Hepatocyte (in vitro differentiated cells): ENCODE results near the gene STK32C. TPM values are rescaled to one million over a fixed set of nuclear protein-coding genes. Genes with fewer than 3 reads are reported as not detected.

Source experiments
- DNase-seq: peaks from one replicate; pipeline ENCODE4 v3.0.0-alpha.2; 2016; ENCODE audit warnings: low spot score
- H2AFZ ChIP-seq: fragments of 200-600 bp; sonication (generic); 2 replicates; pipeline ENCODE4 v1.6.0; 2016; ENCODE audit warnings: antibody characterized with exemption, mild to moderate bottlenecking
- H3K27ac ChIP-seq: fragments of 200-600 bp; sonication (generic); 2 replicates; pipeline ENCODE4 v1.5.1; 2016; ENCODE audit warnings: mild to moderate bottlenecking
- H3K27me3 ChIP-seq: fragments of 200-600 bp; sonication (generic); 2 replicates; pipeline ENCODE4 v1.6.1; 2016
- H3K36me3 ChIP-seq: fragments of 200-600 bp; sonication (generic); replicated peaks from 2 replicates; pipeline ENCODE4 v1.5.1; 2016; ENCODE audit warnings: low read depth; ENCODE audit not compliant: insufficient read depth
- H3K4me1 ChIP-seq: fragments of 200-600 bp; sonication (generic); 2 replicates; pipeline ENCODE4 v1.5.1; 2016; ENCODE audit warnings: mild to moderate bottlenecking, moderate library complexity; ENCODE audit not compliant: insufficient read depth
- H3K4me2 ChIP-seq: fragments of 200-600 bp; sonication (generic); 2 replicates; pipeline ENCODE4 v1.6.0; 2016
- H3K4me3 ChIP-seq: fragments of 200-600 bp; sonication (generic); 2 replicates; pipeline ENCODE4 v1.5.1; 2016; ENCODE audit warnings: mild to moderate bottlenecking
- H3K79me2 ChIP-seq: fragments of 200-600 bp; sonication (generic); 2 replicates; pipeline ENCODE4 v1.6.0; 2017; ENCODE audit warnings: mild to moderate bottlenecking
- H3K9me2 ChIP-seq: fragments of 200-600 bp; sonication (generic); replicated peaks from 2 replicates; pipeline ENCODE4 v1.6.0; 2017; ENCODE audit warnings: mild to moderate bottlenecking; ENCODE audit not compliant: insufficient read depth
- H3K9me3 ChIP-seq: fragments of 200-600 bp; sonication (generic); 2 replicates; pipeline ENCODE4 v1.5.1; 2016; ENCODE audit warnings: low read depth, mild to moderate bottlenecking
- H4K20me1 ChIP-seq: fragments of 200-600 bp; sonication (generic); 2 replicates; pipeline ENCODE4 v1.6.0; 2016; ENCODE audit warnings: mild to moderate bottlenecking; ENCODE audit not compliant: insufficient read depth, poor library complexity, severe bottlenecking
- CTCF ChIP-seq: fragments of 200-600 bp; sonication (generic); IDR thresholded peaks from 2 replicates; pipeline ENCODE4 v1.5.1; 2016; ENCODE audit warnings: antibody characterized with exemption, mild to moderate bottlenecking; ENCODE audit not compliant: poor library complexity
- EZH2 ChIP-seq: fragments of 200-600 bp; sonication (generic); IDR thresholded peaks from 2 replicates; pipeline ENCODE4 v1.6.1; 2016; ENCODE audit warnings: antibody characterized with exemption, mild to moderate bottlenecking, borderline replicate concordance
- EZH2phosphoT487 ChIP-seq: fragments of 200-600 bp; sonication (generic); IDR thresholded peaks from one replicate; pipeline ENCODE4 v1.6.1; 2018; ENCODE audit warnings: antibody characterized with exemption, mild to moderate bottlenecking, low read depth, moderate library complexity; ENCODE audit not compliant: unreplicated experiment, severe bottlenecking
- WGBS: methylation state at CpG from one replicate; pipeline ENCODE4 v1.1.6; 2016; ENCODE audit warnings: low lambda C conversion rate; ENCODE audit errors: missing lambda C conversion rate; 5-methylcytosine and 5-hydroxymethylcytosine counted together
- polyA plus RNA-seq: library from polyadenylated mRNA; unstranded; fragments of >200 nt; fragmentation: Nextera tagmentation; extraction: Ambion mirVana; gene quantifications from 2 replicates; pipeline ENCODE4 v1.2.1, GENCODE V29; 2016
- total RNA-seq: library from RNA; depleted of rRNA; stranded (reverse); fragments of >200 nt; gene quantifications from 2 replicates; pipeline ENCODE4 v1.2.3, GENCODE V29; 2014

The STK32C gene
- total and polyA plus RNA-seq, 2 experiments from 2014 or later: 7.9 to 12.2 TPM

- no peaks in the 10 kb centered on the region for H3K4me1 ChIP-seq
- TF ChIP-seq EZH2: no peak
- TF ChIP-seq EZH2phosphoT487: no peak
- TF ChIP-seq CTCF: no peak
- no peaks in the 10 kb centered on the region for H3K79me2 ChIP-seq
- no peaks in the 10 kb centered on the region for H3K9me2 ChIP-seq
- H3K36me3 ChIP-seq: no peaks in the 10 kb centered on the region
- DNase-seq: no peak
- no peak overlapping the region for H3K4me2 ChIP-seq
- H2AFZ ChIP-seq: no peak overlapping the region
- H3K9me3 ChIP-seq: no peaks in the 10 kb centered on the region
- peaks cover 23% of the 10 kb centered on the region for H3K27me3 ChIP-seq
- H4K20me1 ChIP-seq: no peaks in the 10 kb centered on the region
- 88% methylated on average over 5 of the region's 5 CpGs for WGBS
- H3K4me3 ChIP-seq: no peak overlapping the region
- H3K27ac ChIP-seq: no peak overlapping the region
Observed at GRCh38 chr10:132173185-132173584, 134.6 kb downstream of the STK32C start.

GRCh38 chr10:132172091-132173066, 135.4 kb downstream of the STK32C start:
- Histone ChIP-seq H3K27me3 (peaks cover 23% of the 10 kb centered on the region), H3K36me3 (no peaks in the 10 kb centered on the region), H2AFZ (no peak overlapping the region), H3K9me2 (no peaks in the 10 kb centered on the region), H3K4me2 (no peak overlapping the region), H3K4me3 (no peak overlapping the region), H3K9me3 (no peaks in the 10 kb centered on the region), H3K27ac (no peak overlapping the region), H3K4me1 (no peaks in the 10 kb centered on the region), H4K20me1 (no peaks in the 10 kb centered on the region), H3K79me2 (no peaks in the 10 kb centered on the region)
- DNase-seq: no peak
- WGBS: 68% methylated on average over 26 of the region's 26 CpGs
- no peak for TF ChIP-seq CTCF
- TF ChIP-seq EZH2phosphoT487: no peak
- TF ChIP-seq EZH2: no peak

- Histone ChIP-seq H3K9me3 (no peaks in the 10 kb centered on the region), H3K27ac (no peak overlapping the region), H3K9me2 (no peaks in the 10 kb centered on the region), H3K36me3 (no peaks in the 10 kb centered on the region), H3K27me3 (peaks cover 9% of the 10 kb centered on the region), H3K79me2 (no peaks in the 10 kb centered on the region), H3K4me2 (no peak overlapping the region), H3K4me1 (no peaks in the 10 kb centered on the region), H2AFZ (no peak overlapping the region), H4K20me1 (no peaks in the 10 kb centered on the region), H3K4me3 (no peak overlapping the region)
- 85% methylated on average over 36 of the region's 36 CpGs for WGBS
- TF ChIP-seq EZH2phosphoT487 (no peak), CTCF (no peak), EZH2 (no peak)
- DNase-seq: no peak
Observed at GRCh38 chr10:132170561-132171361, 137.0 kb downstream of the STK32C start.
